Hypothalamus (tissue), 51 donors: ENCODE measurements around the gene ADIPOR2.
"Not testable (repeated sequence)": the region's sequence is repeated elsewhere in the genome, so short reads cannot be mapped to it uniquely, and the experiment has no call there.

Experiments
- DNase-seq, 51 donors: peaks; one replicate each; lab custom pipeline; 2025; lab: John Stamatoyannopoulos, UW

Gene ADIPOR2

DNA sequence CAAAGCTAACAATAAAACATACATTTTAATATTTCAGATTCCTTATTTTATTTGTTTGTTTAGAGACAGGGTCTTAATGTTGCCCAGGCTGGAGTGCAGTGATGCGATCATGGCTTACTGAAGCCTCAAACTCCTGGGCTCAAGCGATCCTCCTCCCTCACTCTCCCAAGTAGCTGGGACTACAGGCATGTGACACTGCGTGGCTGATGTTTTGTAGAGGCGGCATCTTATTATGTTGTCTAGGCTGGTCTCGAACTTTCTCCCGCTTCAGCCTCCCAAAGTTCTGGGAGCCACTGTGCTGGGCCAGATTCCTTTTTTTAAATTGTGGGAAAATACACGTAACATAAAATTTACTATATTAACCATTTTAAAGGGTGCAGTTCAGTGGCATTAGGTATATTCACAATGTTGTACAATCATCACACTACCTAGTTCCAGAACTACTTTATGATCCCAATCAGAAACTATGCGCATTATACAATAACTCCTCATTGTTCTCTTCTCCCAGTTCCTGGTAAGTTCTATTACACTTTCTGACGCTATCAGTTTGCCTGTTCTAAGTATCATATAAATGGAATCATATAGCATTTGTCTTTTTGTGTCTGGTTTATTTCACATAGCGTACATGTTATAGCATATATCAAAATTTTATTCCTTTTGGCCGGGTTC lies 40.3 kb downstream of the ADIPOR2 start:
- peak in 1 of 51 donors; percentile 6 for DNase-seq

- DNase-seq = peak in 2 of 51 donors; percentile 4 to 13
Measured at GRCh38 chr12:1731688-1732078, 40.8 kb downstream of the ADIPOR2 start.

DNA sequence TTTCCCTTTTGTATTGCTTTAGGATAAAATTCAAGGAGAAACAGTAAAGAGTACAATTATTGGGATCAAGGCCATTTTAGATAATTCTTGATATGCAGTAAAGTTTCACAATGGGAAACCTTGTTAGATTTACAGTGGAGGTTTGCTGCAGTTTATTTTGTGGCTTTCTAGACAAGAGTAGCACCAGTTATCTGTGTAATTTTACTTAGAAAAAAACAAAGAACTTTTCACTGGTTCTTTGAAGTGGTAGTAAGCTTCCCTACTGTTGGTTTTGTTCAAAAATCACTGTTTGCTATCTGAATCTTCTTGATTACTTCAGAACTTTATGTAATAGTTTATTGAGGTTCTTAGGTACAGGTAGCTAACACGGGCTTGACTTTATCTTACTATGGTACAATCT lies 42.0 kb downstream of the ADIPOR2 start:
- DNase-seq = no peak

- not testable (repeated sequence) for DNase-seq
Measured at GRCh38 chr12:1733712-1734111, 42.8 kb downstream of the ADIPOR2 start.

- DNase-seq = no peak
Measured at GRCh38 chr12:1737652-1738286, 46.9 kb downstream of the ADIPOR2 start.

- no peak for DNase-seq
Measured at GRCh38 chr12:1738446-1738845, 47.6 kb downstream of the ADIPOR2 start.

DNA sequence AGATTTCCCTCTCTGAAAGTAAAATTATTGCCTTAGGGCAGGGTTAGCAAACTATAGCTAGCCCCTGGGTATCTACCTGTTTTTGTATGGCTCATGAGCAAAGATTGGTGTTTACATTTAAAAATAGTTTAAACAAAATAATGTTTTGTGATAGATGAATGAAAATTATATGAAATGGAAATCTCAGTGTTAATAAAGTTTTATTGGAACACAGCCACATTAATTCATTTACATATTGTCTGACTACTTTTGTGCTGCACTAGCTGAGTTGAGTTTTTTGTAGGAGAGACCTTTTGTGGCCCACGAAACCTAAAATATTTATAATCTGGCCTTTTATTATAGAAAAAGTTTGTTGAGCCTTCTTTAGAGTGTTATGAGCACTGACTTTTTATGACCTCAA lies 48.5 kb downstream of the ADIPOR2 start:
- DNase-seq = no peak

- DNase-seq = no peak
Measured at GRCh38 chr12:1740161-1740948, 49.5 kb downstream of the ADIPOR2 start.

- no peak for DNase-seq
Measured at GRCh38 chr12:1741154-1741949, 50.5 kb downstream of the ADIPOR2 start.

DNA sequence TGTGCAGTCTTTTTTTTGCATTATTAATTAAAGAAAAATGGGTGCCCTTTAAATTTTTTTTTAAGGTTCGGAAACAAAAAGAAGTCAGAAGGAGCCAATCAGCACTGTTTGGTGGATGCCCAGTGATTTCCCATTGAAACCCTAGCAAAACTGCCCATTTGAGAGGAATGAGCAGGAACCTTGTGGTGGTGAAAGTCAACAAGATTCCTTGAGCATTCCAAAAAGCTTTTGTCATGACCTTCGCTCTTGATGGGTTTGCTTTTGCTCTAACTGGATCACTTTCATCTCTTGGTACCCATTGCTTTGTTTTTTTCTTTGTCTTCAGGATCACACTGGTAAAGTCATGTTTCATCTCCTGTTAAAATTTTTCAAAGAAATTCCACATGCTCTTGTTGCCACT lies 54.1 kb downstream of the ADIPOR2 start:
- no peak for DNase-seq

DNA sequence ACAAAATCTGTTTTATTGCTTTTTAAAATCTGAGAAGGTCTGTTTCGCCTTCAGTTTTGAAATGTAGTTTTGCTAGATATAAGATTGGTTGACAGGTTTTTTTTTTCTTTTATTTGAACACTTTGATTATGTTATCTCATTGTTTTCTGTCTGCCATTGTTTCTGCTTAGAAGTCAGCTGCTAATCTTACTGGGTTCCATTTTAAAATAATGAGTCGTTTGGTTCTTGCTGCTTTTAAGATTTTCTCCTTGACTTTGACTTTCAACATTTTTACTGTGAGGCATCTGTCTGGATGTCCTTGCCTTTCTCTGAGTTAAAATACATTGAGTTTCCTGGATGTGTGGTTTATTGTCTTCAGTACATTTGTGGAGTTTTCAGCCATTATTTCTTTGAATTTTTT lies 56.7 kb downstream of the ADIPOR2 start:
- DNase-seq = no peak

GRCh38 chr12:1749019-1749418 lies 58.1 kb downstream of the ADIPOR2 start:
- DNase-seq = no peak

GRCh38 chr12:1750300-1750699 lies 59.4 kb downstream of the ADIPOR2 start:
- no peak for DNase-seq

GRCh38 chr12:1758376-1758775 lies 67.5 kb downstream of the ADIPOR2 start:
- no peak for DNase-seq

GRCh38 chr12:1758887-1759286 lies 68.0 kb downstream of the ADIPOR2 start:
- peak in 5 of 51 donors; percentile 4 to 49 (median 20) for DNase-seq

DNA sequence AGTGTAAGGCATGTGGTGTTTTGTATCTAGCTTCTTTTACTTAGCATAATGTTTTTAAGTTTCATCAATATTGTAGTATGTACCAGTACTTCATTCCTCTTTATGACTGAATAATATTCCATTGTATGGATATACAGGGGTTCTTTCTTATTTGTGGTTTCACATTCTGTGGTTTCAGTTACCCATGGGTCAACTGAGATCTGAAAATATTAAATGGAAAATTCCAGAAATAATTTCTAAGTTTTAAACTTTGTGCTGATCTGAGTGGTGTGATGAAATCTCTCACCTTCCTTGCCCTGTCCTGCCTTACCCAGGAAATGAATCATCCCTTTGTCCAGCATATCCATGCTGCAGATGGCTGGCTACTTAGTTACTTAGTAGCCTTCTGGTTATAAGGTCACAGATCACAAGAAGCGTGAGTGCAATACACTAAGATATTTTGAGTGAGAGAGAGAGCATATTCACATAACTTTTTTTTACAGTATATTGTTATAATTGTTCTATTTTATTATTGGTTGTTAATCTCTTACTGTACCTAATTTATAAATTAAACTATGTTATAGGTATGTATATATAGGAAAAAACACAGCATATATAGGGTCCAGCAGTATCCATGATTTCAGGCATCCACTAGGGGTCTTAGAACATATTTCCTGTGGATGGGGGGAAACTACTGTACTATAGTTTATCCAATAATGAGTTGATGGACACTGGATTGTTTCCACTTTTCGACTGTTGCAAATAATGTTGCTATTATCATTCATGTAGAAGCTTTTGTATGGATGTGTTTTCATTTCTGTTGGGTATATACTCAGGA lies 69.9 kb downstream of the ADIPOR2 start:
- DNase-seq = no peak

DNA sequence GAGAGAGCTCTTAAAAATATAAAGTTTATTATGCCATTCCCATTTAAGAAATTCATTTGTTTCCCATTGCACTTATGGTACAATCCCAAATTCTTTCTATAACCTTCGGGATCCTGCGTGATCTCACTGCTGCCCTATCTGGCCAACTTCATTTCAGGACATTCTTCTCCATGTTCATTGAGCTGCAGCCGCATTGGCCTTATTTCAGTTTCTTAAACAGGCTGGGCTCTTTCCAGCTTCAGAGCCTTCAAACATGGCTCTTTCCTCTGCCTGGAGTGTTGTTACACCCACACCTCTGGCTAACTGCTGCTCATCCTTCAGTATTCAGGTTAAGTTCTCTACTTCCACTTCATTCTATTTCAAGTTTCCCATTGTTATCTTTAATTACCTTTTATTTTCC lies 71.0 kb downstream of the ADIPOR2 start:
- no peak for DNase-seq

DNA sequence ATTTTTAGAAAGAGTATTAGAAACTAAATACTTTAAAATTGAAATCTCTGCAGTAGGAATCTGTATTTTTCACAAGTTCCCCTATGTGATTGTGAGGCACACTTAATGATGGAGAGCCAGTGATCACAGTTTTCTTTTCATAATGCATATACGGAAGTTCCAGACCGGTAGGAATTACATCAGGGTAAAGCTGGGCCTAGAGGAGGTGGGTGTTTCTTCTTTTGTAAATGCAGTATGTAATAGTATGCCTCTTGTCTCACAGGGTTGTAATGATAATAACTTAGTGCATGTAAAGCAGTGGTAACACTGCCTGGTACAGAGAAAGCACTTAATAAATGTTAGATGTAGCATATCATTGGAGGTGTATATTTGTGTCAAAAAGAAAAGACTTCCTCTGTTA lies 72.3 kb downstream of the ADIPOR2 start:
- DNase-seq = no peak

GRCh38 chr12:1766110-1766509 lies 75.2 kb downstream of the ADIPOR2 start:
- no peak for DNase-seq
